Type B pancreatic cell (in vitro differentiated cells): ENCODE results near the gene SNX10. TPM values are rescaled to one million over a fixed set of nuclear protein-coding genes. Genes with fewer than 3 reads are reported as not detected.

ENCODE experiments used
- DNase-seq: peaks from one replicate; pipeline ENCODE4 v3.0.0; 2021; ENCODE audit warnings: mixed read lengths; ENCODE audit not compliant: unreplicated experiment; ENCODE audit errors: extremely low spot score
- H3K27ac Mint-ChIP-seq: 2 replicates; pipeline ENCODE4 v1.8.0; 2021; ENCODE audit warnings: mild to moderate bottlenecking, mixed read lengths
- H3K27me3 Mint-ChIP-seq: 2 replicates; pipeline ENCODE4 v1.8.0; 2021; ENCODE audit warnings: mixed read lengths
- H3K36me3 Mint-ChIP-seq: 2 replicates; pipeline ENCODE4 v1.8.0; 2021; ENCODE audit warnings: mixed read lengths
- H3K4me1 Mint-ChIP-seq: one replicate; pipeline ENCODE4 v1.8.0; 2021; ENCODE audit warnings: mixed read lengths; ENCODE audit not compliant: unreplicated experiment
- H3K4me3 Mint-ChIP-seq: 2 replicates; pipeline ENCODE4 v1.8.0; 2021; ENCODE audit warnings: mild to moderate bottlenecking, mixed read lengths
- H3K9me3 Mint-ChIP-seq: 2 replicates; pipeline ENCODE4 v1.8.0; 2021; ENCODE audit warnings: mixed read lengths
- total RNA-seq: library from RNA; stranded (reverse); gene quantifications from 2 replicates; pipeline ENCODE4 v1.2.1, GENCODE V29; 2021; ENCODE audit warnings: low replicate concordance
- TF ChIP-seq, protein P1 (sequence below): fragments of 200-600 bp; sonication (generic); conservative IDR thresholded peaks from 2 replicates; pipeline ENCODE4 v1.5.0; 2021; ENCODE audit warnings: antibody characterized with exemption, mild to moderate bottlenecking

Gene SNX10
- total RNA-seq, 1 donor from 2014 or later: 2.8 TPM

DNA sequence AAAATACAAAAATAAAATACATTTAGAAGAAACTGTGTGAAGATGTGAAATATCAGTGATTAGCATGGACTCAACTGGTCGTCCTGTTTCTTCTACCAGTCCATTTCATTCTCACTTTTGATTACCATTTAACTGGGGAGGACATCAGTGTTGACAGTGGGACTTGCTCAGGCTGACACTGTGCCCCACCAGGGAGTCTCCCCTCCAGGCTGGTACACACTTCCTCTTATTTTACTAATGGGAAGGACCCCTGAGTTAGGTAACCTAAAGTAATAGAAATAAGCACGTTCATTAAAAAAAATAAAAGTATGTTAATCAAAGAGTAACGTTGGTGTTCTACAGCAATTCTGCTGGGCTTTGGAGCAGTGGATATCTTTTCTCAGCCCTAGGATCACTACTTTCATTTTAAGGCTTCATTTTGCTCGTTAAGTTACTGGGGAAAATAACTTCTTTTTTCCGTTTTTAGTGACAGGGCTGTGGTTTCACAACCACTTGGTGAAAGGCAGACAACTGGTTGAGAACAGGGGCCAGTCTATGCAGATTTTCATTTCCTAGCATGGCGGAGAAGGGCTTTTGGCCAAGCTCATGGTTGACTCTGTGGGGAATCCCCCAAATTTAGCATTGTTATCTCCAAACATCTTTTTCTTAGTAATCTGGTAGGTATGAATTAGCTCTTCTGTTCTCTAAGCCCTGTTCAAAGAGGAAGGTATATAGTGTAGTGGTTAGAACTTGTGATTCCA, 2.1 kb downstream of the SNX10 start:
- Mint-ChIP-seq H3K9me3 (no peaks in the 10 kb centered on the region), H3K4me1 (peaks cover 5% of the 10 kb centered on the region), H3K27ac (no peak overlapping the region)

DNA sequence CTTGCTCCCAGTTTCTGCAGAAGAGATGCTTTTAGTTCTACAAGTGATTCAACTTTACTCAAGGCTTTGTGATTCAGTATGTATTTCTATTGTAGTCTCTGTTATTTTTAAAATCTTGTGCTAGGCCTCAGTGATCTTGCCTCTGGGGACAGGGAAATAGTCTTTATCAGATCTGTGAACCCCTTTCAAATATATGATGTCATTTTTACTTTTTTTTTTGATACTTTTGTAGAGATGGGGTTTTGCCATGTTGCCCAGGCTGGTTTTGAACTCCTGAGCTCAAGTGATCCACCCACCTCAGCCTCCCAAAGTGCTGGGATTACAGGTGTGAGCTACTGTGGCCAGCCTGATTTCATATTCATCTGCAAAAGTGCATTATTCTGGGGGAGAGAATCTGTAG, 3.4 kb downstream of the SNX10 start:
- Mint-ChIP-seq H3K9me3 (no peaks in the 10 kb centered on the region), H3K4me3 (no peak overlapping the region), H3K4me1 (peaks cover 5% of the 10 kb centered on the region), H3K36me3 (no peaks in the 10 kb centered on the region), H3K27ac (no peak overlapping the region), H3K27me3 (no peaks in the 10 kb centered on the region)
- DNase-seq: no peak
- TF ChIP-seq, protein P1, sequence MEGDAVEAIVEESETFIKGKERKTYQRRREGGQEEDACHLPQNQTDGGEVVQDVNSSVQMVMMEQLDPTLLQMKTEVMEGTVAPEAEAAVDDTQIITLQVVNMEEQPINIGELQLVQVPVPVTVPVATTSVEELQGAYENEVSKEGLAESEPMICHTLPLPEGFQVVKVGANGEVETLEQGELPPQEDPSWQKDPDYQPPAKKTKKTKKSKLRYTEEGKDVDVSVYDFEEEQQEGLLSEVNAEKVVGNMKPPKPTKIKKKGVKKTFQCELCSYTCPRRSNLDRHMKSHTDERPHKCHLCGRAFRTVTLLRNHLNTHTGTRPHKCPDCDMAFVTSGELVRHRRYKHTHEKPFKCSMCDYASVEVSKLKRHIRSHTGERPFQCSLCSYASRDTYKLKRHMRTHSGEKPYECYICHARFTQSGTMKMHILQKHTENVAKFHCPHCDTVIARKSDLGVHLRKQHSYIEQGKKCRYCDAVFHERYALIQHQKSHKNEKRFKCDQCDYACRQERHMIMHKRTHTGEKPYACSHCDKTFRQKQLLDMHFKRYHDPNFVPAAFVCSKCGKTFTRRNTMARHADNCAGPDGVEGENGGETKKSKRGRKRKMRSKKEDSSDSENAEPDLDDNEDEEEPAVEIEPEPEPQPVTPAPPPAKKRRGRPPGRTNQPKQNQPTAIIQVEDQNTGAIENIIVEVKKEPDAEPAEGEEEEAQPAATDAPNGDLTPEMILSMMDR: no peak

More for the DNA sequence above, 2.1 kb downstream of the SNX10 start:
- Mint-ChIP-seq H3K27me3 (no peaks in the 10 kb centered on the region), H3K36me3 (no peaks in the 10 kb centered on the region), H3K4me3 (no peak overlapping the region)
- no peak for DNase-seq
- TF ChIP-seq, protein P1: no peak

DNA sequence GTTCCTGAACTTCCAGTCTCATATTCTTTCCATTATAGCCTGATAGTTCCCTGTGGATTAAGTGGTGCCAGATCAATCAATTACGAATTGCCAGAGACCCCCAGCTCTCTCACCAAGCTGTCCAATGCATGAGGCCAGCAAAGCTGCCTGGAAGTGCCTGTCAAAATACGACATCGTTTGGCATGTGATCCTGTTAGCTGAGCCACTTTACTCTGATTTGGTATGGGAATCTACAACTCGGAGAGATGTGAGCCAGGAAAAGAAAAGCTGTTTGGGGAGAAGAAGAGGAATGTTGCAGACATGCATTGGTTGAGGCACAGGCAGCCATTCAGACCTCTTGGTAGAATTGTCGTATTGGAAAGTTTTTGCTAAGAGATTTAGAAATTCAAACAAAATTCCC, 3.9 kb downstream of the SNX10 start:
- no peak overlapping the region for H3K27ac Mint-ChIP-seq
- no peaks in the 10 kb centered on the region for H3K9me3 Mint-ChIP-seq
- no peak for DNase-seq
- H3K36me3 Mint-ChIP-seq: no peaks in the 10 kb centered on the region
- H3K27me3 Mint-ChIP-seq: no peaks in the 10 kb centered on the region
- H3K4me3 Mint-ChIP-seq: no peak overlapping the region
- peaks cover 5% of the 10 kb centered on the region for H3K4me1 Mint-ChIP-seq
- TF ChIP-seq, protein P1: no peak

DNA sequence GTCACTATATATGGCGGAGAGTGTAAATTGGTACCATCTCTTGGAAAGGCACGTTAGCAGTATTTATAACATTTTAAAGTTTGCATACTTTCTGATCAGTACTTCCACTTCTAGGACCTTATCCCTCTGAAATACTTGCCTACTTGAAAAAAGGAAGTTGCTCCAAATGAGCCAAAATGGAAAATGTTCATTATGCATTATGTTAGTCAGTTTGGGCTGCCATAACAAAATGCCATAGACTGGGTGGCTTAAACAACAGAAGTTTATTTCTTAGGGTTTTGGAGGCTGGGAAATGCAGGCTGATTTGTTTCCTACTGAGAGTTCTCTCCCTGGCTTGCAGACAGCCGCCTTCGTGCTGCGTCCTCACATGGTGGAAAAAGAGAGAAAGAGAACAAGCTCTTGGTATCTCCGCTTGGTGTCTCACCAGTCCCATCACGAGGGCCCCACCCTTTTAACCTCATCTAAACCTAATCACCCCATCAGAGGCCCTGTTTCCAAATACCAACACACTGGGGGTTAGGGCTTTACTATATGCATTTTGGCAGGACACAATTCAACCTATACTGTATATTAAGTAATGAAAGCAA, 6.9 kb downstream of the SNX10 start:
- no peaks in the 10 kb centered on the region for H3K36me3 Mint-ChIP-seq
- no peak for DNase-seq
- no peak overlapping the region for H3K4me3 Mint-ChIP-seq
- TF ChIP-seq, protein P1: no peak
- H3K27me3 Mint-ChIP-seq: peaks cover 4% of the 10 kb centered on the region
- H3K27ac Mint-ChIP-seq: no peak overlapping the region
- no peaks in the 10 kb centered on the region for H3K4me1 Mint-ChIP-seq
- H3K9me3 Mint-ChIP-seq: no peaks in the 10 kb centered on the region

DNA sequence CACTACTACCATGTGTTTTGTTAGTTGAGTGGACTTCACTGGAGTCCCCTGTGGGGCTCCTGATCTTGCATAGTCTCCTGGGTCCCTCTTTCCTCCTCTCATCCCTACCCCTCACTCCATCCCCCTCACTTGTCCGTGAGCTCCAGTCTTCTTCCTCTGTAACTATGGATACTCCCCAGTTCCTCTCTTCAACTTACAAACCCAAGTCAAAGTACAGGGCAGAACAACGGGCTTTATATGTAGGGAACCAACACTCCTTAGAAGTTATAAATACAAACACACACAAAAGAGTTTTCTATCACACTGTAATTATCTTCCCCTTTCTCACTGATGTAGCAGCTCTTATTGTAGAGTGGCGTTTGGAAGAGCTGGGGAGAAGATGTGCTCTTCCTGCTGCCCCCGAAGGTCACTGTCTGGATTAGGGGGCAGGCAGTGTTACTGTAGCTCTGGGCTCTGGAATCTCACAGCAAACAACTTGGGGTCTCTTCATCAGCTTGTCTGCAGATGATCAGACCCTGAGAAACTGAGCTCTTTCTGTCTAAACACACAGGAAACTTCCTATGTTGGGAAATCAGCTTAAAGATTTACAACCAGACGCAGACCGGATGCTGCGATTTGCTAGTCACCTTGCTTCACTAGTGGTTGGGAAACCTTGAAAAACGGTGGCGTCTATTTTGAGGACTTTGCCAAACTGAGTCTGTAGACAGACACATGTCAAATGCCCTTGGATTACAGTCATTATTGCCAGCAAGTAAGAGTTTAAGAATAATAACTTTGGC, 13.6 kb downstream of the SNX10 start:
- no peaks in the 10 kb centered on the region for H3K9me3 Mint-ChIP-seq
- peaks cover 4% of the 10 kb centered on the region for H3K27me3 Mint-ChIP-seq
- no peaks in the 10 kb centered on the region for H3K36me3 Mint-ChIP-seq
- H3K27ac Mint-ChIP-seq: no peak overlapping the region
- no peaks in the 10 kb centered on the region for H3K4me1 Mint-ChIP-seq
- DNase-seq: no peak
- H3K4me3 Mint-ChIP-seq: no peak overlapping the region
- TF ChIP-seq, protein P1: no peak
